A549 (cell line): Measurements from ENCODE around the gene ITPA. TPM values are rescaled to one million over a fixed set of nuclear protein-coding genes. Genes with fewer than 3 reads are reported as not detected.

Source experiments
- ATAC-seq, 2 experiments: fragments of 200-7000 bp in 1 of 2; fragments of >200 bp in 1 of 2; cut with Nextera tagmentation in 1 of 2; cut with Tn5 transposase in 1 of 2; 3 replicates each; pipeline versions ENCODE4 v1.8.0 to v1.9.1; 2018 to 2020; ENCODE audit warnings: mild to moderate bottlenecking in 1 of 2, moderate library complexity in 1 of 2
- CTCF ChIA-PET: fragments of 300-600 bp; sonication (Branson Sonifier 250); formaldehyde crosslinking; extraction: SDS; loops from one replicate; lab custom pipeline; 2021; ENCODE audit warnings: antibody characterized with exemption, inconsistent platforms; lab: Yijun Ruan, JAX
- POLR2A ChIA-PET: fragments of 350-600 bp; formaldehyde crosslinking; extraction: SDS; loops from one replicate; lab custom pipeline; 2021; ENCODE audit warnings: antibody characterized with exemption, inconsistent platforms; lab: Yijun Ruan, JAX
- DNase-seq, 2 experiments: peaks; one replicate each; pipeline versions ENCODE4 v3.0.0 to v3.0.0-alpha.2; 2011 to 2016; ENCODE audit warnings: low read depth in 1 of 2, low spot score in 1 of 2
- FAIRE-seq: peaks from 2 replicates; lab custom pipeline; 2011; peaks lifted over from hg19 to GRCh38; lab: Jason Lieb, UNC
- H3K27ac ChIP-seq, 2 experiments: fragments of >200 bp; sonication (Bioruptor Twin); formaldehyde crosslinking; 3 replicates each; pipeline ENCODE4 v1.5.1; 2016 to 2017
- H3K4me1 ChIP-seq: fragments of >200 bp; sonication (Bioruptor Twin); formaldehyde crosslinking; 3 replicates; pipeline ENCODE4 v1.6.1; 2016
- H3K4me2 ChIP-seq: fragments of >200 bp; sonication (Bioruptor Twin); formaldehyde crosslinking; 3 replicates; pipeline ENCODE4 v1.6.1; 2016
- H3K4me3 ChIP-seq: fragments of >200 bp; sonication (Bioruptor Twin); formaldehyde crosslinking; 3 replicates; pipeline ENCODE4 v1.5.1; 2016
- H3K9me3 ChIP-seq: fragments of >200 bp; sonication (Bioruptor Twin); formaldehyde crosslinking; 3 replicates; pipeline ENCODE4 v1.6.1; 2016
- ATOH8 ChIP-seq: fragments of 250-450 bp; sonication (Bioruptor Pico); IDR thresholded peaks from 2 replicates; pipeline ENCODE4 v1.5.0; 2020; ENCODE audit warnings: low read depth, mild to moderate bottlenecking, moderate library complexity
- CHD2 ChIP-seq: fragments of 150-350 bp; IDR thresholded peaks from 2 replicates; pipeline ENCODE4 v1.6.1; 2014; ENCODE audit warnings: low read length; ENCODE audit not compliant: partially characterized antibody
- CHD4 ChIP-seq: fragments of 200-600 bp; sonication (generic); IDR thresholded peaks from 2 replicates; pipeline ENCODE4 v1.6.1; 2016; ENCODE audit warnings: antibody characterized with exemption, mild to moderate bottlenecking, borderline replicate concordance
- E2F6 ChIP-seq: IDR thresholded peaks from 2 replicates; pipeline ENCODE4 v1.6.1; 2012; ENCODE audit warnings: low read depth, borderline replicate concordance
- GATA3 ChIP-seq: IDR thresholded peaks from 2 replicates; pipeline ENCODE4 v1.6.1; 2012; ENCODE audit warnings: borderline replicate concordance
- HOXB5 ChIP-seq: fragments of 250-450 bp; sonication (Bioruptor Pico); IDR thresholded peaks from 2 replicates; pipeline ENCODE4 v1.5.0; 2020; ENCODE audit warnings: mild to moderate bottlenecking, moderate library complexity
- JUN ChIP-seq, 2 experiments: fragments of >200 bp; sonication (Bioruptor Twin); formaldehyde crosslinking; IDR thresholded peaks; 2 replicates in 1 of 2; 3 replicates in 1 of 2; pipeline ENCODE4 v1.6.1; 2016 to 2017
- KDM5A ChIP-seq: fragments of 200-600 bp; sonication (generic); IDR thresholded peaks from 2 replicates; pipeline ENCODE4 v1.6.1; 2016; ENCODE audit warnings: antibody characterized with exemption, mild to moderate bottlenecking
- MYC ChIP-seq: IDR thresholded peaks from 2 replicates; pipeline ENCODE4 v1.6.1; 2012; ENCODE audit warnings: mild to moderate bottlenecking, inconsistent platforms, low read length, improper control_type of control experiment, borderline replicate concordance
- NFE2L2 ChIP-seq: fragments of 150-350 bp; conservative IDR thresholded peaks from 2 replicates; pipeline ENCODE4 v1.6.1; 2014; ENCODE audit warnings: low read length
- PHF8 ChIP-seq: fragments of 200-600 bp; sonication (generic); IDR thresholded peaks from 2 replicates; pipeline ENCODE4 v1.6.1; 2016; ENCODE audit warnings: low read depth, mild to moderate bottlenecking, antibody characterized with exemption, moderate library complexity, borderline replicate concordance
- REST ChIP-seq: fragments of 200-600 bp; sonication (generic); IDR thresholded peaks from 2 replicates; pipeline ENCODE4 v1.6.1; 2016; ENCODE audit warnings: antibody characterized with exemption, mild to moderate bottlenecking, moderate library complexity
- RNF2 ChIP-seq: fragments of 200-600 bp; sonication (generic); IDR thresholded peaks from 2 replicates; pipeline ENCODE4 v1.6.1; 2016; ENCODE audit warnings: low read depth, mild to moderate bottlenecking, antibody characterized with exemption, moderate library complexity, borderline replicate concordance
- SREBF2 ChIP-seq: fragments of 450-650 bp; IDR thresholded peaks from 2 replicates; pipeline ENCODE4 v1.6.1; 2014; ENCODE audit warnings: mild to moderate bottlenecking, moderate library complexity
- USF2 ChIP-seq: fragments of 450-650 bp; IDR thresholded peaks from 2 replicates; pipeline ENCODE4 v1.6.1; 2014; ENCODE audit warnings: antibody characterized with exemption
- ZFP36 ChIP-seq: fragments of 450-650 bp; IDR thresholded peaks from 2 replicates; pipeline ENCODE4 v1.6.1; 2014; ENCODE audit warnings: borderline replicate concordance; ENCODE audit not compliant: partially characterized antibody
- ZSCAN20 ChIP-seq: fragments of 250-450 bp; sonication (Bioruptor Pico); IDR thresholded peaks from 2 replicates; pipeline ENCODE4 v1.8.0; 2022; ENCODE audit warnings: mild to moderate bottlenecking, moderate library complexity
- WGBS: methylation state at CpG from one replicate; pipeline ENCODE4 v1.1.6; 2017; ENCODE audit errors: missing lambda C conversion rate; 5-methylcytosine and 5-hydroxymethylcytosine counted together
- polyA plus RNA-seq, 4 experiments: library from polyadenylated mRNA; depleted of rRNA in 3 of 4; stranded (reverse); fragments of >200 nt; fragmentation: RNase III in 1 of 4; extraction: RNeasy Plus Mini Kit Qiagen cat#74134 plus additional on column Dnase treatment in 1 of 4; gene quantifications; 2 replicates in 3 of 4; 3 replicates in 1 of 4; pipeline ENCODE4 v1.2.3, GENCODE V29; 2011 to 2017
- TF ChIP-seq, protein P1 (sequence below): fragments of 250-450 bp; sonication (Bioruptor Pico); IDR thresholded peaks from 2 replicates; pipeline ENCODE4 v1.5.0; 2021; ENCODE audit warnings: mild to moderate bottlenecking, moderate library complexity, borderline replicate concordance
- TF ChIP-seq, protein P2 (sequence below): fragments of >200 bp; sonication (Bioruptor Twin); formaldehyde crosslinking; IDR thresholded peaks from 2 replicates; pipeline ENCODE4 v1.6.1; 2016

ITPA gene
- polyA plus RNA-seq, 2 of the 4 experiments (the other 2 are of a cell fraction): 54.0 to 106 TPM

DNA sequence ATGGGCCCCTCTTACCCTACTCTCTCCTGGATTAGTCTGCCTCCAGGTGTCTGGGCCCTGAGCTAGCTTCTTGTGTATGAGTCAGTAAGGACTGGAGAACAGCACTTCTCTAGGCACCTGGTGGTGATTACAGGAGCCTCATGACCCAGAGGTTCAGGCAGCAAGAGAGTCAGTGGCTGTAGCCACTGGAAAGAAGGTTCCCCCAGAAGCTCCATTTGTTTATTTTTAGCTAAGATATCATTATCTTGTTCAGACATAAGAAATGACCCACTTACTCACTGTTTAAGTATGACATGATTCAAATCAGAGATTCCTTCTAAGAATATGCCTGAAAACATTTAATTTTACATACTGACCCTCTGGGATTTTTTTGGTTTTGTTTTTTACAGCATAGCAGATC, 53.3 kb downstream of the ITPA start (continued):
- TF ChIP-seq REST (no peak), NFE2L2 (no peak), GATA3 (no peak), MYC (no peak)
- TF ChIP-seq, protein P1, sequence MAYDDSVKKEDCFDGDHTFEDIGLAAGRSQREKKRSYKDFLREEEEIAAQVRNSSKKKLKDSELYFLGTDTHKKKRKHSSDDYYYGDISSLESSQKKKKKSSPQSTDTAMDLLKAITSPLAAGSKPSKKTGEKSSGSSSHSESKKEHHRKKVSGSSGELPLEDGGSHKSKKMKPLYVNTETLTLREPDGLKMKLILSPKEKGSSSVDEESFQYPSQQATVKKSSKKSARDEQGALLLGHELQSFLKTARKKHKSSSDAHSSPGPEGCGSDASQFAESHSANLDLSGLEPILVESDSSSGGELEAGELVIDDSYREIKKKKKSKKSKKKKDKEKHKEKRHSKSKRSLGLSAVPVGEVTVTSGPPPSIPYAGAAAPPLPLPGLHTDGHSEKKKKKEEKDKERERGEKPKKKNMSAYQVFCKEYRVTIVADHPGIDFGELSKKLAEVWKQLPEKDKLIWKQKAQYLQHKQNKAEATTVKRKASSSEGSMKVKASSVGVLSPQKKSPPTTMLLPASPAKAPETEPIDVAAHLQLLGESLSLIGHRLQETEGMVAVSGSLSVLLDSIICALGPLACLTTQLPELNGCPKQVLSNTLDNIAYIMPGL (CRISPR knock-in tag): no peak

DNA sequence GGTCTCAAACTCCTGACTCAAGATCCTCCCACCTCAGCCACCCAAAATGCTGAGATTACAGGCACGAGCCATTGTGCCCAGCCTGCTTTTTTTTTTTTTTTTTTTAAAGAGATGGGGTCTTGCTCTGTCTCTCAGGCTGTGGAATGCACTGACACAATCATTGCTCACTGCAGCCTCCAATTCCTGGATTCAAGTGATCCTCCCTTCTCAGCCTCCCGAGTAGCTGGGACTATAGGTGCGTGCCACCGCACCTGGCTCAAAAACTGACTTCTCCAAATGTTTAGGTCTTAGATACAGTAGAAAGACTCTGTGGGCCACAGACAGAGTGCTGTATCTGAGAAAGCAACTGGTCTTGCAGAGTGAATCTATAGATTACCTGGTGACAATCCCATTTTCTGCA, 60.8 kb downstream of the ITPA start:
- Histone ChIP-seq H3K4me2 (no peak overlapping the region), H3K4me1 (no peaks in the 10 kb centered on the region), H3K27ac (no peak overlapping the region), H3K9me3 (no peaks in the 10 kb centered on the region), H3K4me3 (no peak overlapping the region)
- TF ChIP-seq, protein P2, sequence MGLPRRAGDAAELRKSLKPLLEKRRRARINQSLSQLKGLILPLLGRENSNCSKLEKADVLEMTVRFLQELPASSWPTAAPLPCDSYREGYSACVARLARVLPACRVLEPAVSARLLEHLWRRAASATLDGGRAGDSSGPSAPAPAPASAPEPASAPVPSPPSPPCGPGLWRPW: no peak
- no peak for TF ChIP-seq SREBF2
- no peak for TF ChIP-seq ZSCAN20 (CRISPR knock-in tag)
- TF ChIP-seq E2F6: no peak
- no peak for TF ChIP-seq ZFP36
- no peak for TF ChIP-seq CHD2
- TF ChIP-seq KDM5A: no peak
- TF ChIP-seq USF2: no peak
- no peak for TF ChIP-seq CHD4
- TF ChIP-seq HOXB5: no peak
- no peak for TF ChIP-seq JUN (IDR thresholded peaks at IDR 0.05)
- no peak for TF ChIP-seq ATOH8
- no peak for TF ChIP-seq PHF8
- TF ChIP-seq RNF2: no peak
- no peak for DNase-seq
- POLR2A ChIA-PET: no interaction called here
- no peak for FAIRE-seq
- CTCF ChIA-PET: interaction anchor here (0.7 to 1.2 kb wide), 3 partner anchors 11 to 52 kb away, joined by 3 to 8 read pairs (median 3); no protein-coding TSS in a partner anchor
- 87% methylated on average over 4 of the region's 4 CpGs for WGBS
- ATAC-seq: no peak
